GM13977 (cell line): ENCODE data around the gene GZMM.

Experiments used
- DNase-seq: peaks from one replicate; pipeline ENCODE4 v3.0.0; 2012; ENCODE audit warnings: low spot score
- CTCF ChIP-seq: IDR thresholded peaks from 2 replicates; pipeline ENCODE4 v1.5.1; 2012; ENCODE audit warnings: mild to moderate bottlenecking, control low read depth; ENCODE audit not compliant: insufficient read depth; ENCODE audit errors: extremely low read depth, missing control alignments
- in situ Hi-C: fragments of 300-500 bp; cut with MboI; formaldehyde crosslinking; loops from one replicate; pipeline ENCODE4 v1.12.0; 2022; ENCODE audit warnings: low sequenced_read_pairs, low pct_unique_long_range_greater_than_20kb, mixed read lengths, inconsistent platforms; ENCODE audit not compliant: unreplicated experiment

Gene GZMM

DNA sequence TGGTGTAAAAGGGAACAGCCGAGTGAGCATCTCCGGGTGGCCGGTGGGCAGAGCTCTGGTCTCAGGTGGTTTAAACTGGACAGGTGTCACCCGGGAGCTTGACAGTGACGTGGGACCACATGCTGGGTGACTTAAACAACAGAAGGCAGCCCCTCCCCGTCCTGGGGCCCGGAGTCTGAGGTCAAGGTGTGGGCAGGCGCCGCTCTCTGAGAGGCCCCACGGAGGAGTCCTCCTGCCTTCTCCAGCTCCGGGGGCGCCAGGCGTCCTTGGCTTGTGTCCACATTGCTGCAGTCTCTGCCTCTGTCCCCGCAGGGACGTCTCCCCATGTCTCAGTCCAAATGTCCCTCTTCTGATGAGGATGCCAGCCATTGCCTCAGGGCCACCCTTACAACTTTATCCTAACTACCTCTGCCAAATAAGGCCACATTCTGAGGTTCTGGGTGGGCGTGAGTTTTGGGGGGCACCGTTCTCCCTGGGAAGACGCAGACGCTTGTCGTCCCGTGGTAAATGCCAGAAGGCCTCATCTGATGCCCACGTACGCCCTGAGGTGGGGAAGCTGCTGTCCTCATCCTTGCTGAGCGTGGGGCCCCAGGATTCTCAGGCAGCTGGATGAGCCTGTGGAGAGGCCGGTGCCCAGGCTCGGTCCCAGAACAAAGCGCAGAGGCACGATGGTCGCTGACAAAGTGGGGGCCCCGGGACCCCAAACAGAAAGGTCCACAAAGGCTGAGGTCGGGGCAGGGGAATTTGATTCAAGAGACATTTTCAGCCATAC is 12.9 kb downstream of the GZMM start:
- no peak for DNase-seq
- no peak for TF ChIP-seq CTCF
- in situ Hi-C loops = no loop called here

GRCh38 chr19:558770-559439 is 15.1 kb downstream of the GZMM start:
- no peak for TF ChIP-seq CTCF
- in situ Hi-C loops = no loop called here
- no peak for DNase-seq

DNA sequence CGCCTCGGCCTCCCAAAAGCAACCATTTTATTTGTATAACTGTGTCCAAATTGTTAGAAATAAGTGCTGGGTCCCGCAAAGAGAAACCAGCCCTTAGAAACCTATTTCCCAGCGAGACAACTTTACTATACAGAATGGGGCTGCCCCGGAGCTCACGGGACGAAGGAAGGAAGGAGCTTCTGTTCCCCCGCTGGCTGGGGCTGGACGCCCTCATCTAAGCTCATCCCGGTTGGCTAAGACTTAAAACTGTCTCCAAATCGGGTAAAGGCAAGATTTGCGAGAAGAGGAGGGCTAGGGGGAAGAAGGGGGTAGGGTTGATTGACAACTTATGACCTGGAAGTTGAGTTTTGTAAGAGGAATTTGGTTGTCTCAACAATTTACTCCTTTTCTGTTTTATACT is 16.3 kb downstream of the GZMM start:
- no peak for TF ChIP-seq CTCF
- DNase-seq = no peak
- in situ Hi-C loops = no loop called here

- no peak for DNase-seq
- no peak for TF ChIP-seq CTCF
- in situ Hi-C loops = no loop called here
Observed at GRCh38 chr19:566403-566802, 22.6 kb downstream of the GZMM start.

GRCh38 chr19:566844-567243 is 23.0 kb downstream of the GZMM start:
- no peak for DNase-seq
- in situ Hi-C loops = no loop called here
- no peak for TF ChIP-seq CTCF

GRCh38 chr19:567296-567900 is 23.5 kb downstream of the GZMM start:
- no peak for TF ChIP-seq CTCF
- DNase-seq = no peak
- in situ Hi-C loops = no loop called here
